ENCODE data around the gene TTC32.

TTC32 gene

GRCh38 chr2:19848029-19848750 lies 53.6 kb downstream of the TTC32 start:
- DNase-seq = no peak

GRCh38 chr2:19847486-19847885 lies 54.3 kb downstream of the TTC32 start:
- DNase-seq = no peak
